ENCODE results near the gene MYMK.

The MYMK gene

DNA sequence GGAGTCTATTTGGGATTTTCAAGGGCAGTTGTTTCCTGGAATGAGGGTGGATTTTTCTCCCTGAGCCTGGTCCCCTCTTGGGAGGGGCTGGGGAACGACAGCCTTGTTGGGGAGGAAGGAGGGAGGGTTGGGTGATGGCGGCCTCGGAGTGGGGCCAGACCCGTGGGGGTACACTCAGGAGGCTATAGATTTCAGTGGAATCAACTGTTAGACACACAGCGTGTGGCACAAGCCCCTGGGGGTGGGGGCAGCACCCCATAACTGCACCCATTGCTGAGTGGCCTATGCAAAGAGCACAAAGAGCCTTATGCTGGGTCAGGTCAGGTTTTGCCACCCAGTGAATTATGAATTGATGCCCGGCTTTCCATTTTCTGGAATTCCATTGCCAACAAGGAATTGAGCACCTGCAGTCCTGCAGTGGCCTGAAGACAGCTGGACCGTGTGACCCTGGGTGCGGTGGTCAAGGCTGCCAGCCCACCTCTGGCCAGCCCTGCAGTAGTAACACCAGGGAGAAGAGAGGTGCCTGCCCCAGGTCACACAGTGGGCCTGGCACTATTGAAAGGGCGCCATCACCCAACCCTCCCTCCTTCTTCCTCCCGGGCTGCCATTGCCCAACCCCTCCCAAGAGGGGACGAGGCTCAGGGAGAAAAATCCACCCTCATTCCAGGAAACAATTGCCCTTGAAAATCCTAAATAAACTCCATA is 8.4 kb downstream of the MYMK start:
- DNase-seq, result no peak

DNA sequence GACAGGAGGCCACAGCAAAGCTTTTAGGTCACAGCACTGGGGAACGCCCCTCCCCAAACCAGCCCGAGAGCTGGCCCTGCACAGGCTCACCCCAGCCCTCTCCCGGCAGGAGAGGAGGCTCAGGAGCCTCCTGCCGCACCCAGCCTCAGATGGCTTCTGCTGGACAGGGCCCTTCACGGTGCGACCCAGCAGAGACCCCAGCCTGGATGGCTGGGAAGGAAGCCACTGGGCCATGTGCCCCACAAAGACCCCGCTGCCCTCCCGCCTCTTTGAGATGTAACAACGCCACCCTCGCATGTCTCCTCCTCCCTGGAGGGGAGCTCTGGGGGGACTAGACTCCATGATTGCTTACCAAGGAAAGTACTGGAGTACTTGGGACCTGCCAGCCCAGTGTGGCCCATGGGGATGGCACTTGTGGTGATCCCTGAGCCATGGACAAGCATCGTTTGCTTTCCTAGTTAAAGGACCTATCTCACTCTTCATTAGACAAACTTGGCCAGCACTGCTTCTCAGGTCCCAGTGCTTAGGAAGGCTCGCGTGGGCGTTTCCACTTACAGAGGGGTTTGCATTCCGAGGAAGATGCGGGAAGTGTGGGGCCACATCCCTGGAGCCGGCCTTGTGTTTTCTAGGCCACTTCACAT is 9.0 kb downstream of the MYMK start:
- no peak for DNase-seq

DNA sequence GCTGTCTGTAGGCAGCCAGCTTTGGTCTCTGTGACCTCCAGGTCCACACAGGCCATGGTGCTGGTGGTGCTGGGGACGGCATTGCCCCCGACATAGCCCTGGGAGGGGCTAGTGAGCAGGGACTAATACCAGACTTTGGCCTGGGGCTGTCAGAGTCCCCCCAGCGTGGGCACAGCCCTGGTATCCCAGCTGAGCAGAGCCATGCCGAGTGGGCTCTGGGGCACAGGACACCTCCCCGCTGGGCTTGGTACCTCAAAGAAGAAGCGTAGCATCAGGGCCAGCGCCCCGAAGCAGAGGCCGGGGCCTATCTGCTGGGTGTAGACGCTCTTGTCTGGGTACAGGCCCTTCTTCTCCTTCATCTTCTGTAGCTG is 9.5 kb downstream of the MYMK start:
- no peak for DNase-seq

DNA sequence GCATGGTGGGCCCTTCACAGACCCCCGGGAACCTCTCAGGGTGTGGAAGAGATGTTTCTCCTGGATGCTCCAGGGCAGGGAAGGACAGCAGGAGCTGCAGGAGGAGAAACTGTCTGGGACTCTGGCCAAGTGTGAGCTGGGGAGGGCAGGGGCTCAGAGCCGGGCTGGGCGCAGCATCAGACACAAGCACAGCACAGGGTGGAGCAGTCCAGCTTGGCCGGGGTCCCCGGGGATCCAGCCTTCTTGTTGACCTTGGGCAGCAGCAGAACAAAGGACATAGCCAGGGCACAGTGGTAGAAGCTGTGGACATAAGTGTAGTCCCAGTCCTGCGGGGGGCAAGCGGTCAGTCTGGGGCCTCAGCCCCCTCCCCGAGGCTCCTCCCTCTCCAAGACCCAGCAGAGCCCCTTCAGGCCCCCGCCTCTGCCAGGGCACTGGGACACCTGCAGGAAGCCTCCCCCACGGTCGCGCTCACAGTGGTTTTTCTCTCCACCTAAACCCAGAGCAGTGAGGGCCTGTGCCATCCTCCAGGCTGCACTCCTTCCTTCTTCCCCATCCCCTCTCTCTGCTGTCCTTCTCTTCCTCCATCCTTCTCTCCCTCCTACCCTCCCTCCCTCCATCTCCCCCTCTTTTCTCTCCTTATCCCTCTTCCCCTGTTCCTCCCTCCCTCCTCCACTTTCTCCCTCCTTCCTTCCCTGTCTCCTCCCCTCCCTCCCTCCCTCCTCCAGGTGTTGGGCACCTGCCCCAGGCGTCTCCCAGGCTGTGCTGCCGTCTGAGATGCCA is 10.1 kb downstream of the MYMK start:
- no peak for DNase-seq

DNA sequence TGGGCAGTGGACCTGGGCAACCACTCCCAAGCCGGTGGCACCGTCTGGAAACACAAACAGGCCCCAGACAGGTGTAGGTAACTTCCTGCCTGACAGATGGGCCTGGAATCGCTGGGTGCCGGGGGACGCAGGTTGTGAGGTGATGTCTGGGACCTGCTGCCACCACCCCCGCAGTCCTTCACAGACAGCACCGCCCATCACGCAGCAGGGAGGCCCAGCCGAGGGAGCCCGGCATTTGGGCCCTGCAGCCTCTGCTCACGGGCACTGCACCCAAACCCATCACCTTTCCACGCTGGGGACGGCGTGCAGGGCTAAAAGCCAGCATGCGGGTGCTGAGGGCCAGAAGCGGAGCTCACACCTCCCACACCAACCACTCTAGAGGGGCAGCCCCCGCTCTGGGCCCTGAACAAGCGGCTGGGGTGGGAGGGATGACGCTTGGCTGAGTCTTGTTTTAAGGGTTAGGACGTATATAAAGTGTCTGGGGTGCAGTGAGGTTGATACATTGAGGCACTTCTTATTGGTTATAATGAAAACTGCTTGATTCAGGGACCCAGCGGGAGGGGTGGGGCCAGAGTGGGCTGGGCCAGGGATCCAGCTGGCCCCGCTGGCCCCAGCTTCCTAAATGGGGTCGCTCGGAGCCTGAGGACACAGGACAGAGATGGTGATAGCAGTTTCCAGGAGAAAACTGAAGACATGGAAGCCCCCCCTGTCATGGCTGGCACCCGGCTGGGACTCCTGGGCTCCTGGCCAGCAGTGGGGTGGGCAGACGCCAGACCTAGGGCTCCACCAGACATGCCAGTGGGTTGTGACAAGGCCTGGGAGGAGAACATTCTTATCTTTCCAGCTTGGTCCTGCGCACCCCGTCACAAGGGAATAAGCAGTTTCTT is 11.3 kb downstream of the MYMK start:
- no peak for DNase-seq

DNA sequence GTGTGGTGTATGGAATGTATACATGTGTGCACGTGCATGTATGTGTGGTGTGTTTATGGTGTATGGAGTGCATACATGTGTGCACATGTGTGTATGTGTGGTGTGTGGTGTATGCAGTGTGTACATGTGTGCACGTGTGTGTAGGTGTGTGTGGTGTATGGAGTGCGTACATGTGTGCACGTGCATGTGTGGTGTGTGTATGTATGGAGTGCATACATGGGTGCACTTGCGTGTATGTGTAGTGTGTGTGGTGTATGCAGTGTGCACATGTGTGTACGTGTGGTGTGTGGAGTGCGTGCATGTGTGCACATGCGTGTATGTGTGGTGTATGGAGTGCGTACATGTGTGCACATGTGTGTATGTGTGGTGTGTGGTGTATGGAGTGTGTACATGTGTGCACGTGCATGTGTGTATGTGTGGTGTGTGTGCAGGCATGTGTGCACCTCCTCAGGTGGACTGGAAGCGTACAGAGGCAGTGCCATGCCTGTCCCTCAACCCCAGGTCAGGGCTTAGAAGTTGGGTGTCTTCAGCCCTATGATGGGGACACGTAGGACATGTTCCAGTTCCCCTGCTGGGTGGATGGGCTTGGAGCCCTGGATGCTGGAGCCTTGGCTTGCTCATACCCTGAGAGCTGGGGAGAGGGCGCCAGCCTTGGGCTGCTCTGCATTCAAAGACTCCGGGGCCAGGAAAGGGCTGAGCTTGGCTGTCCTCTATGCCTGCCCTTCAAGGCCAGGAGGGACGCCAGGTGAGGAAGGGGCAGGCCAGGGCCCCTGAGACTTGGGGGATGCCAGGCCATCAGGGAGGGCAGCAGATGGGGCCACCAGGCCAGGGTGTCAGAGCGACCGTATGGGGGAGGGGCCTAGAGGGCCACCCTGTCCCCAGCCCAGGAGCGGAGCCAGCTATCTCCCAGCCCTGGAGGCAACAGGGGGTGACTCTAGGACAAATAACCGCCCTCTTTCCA is 12.2 kb downstream of the MYMK start:
- no peak for DNase-seq

DNA sequence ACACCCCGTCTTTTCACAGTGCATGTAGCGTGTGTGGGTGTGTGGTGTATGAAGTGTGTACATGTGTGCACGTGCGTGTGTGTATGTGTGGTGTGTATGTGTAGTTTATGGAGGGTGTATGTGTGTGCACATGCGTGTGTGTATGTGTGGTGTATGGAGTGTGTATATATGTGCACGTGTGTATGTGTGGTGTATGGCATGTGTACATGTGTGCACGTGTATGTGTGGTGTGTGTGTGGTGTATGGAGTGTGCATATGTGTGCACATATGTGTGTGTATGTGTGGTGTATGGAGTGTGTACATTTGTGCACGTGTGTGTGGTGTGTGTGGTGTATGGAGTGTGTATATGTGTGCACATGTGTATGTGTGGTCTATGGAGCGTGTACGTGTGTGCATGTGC is 13.2 kb downstream of the MYMK start:
- DNase-seq, result no peak

DNA sequence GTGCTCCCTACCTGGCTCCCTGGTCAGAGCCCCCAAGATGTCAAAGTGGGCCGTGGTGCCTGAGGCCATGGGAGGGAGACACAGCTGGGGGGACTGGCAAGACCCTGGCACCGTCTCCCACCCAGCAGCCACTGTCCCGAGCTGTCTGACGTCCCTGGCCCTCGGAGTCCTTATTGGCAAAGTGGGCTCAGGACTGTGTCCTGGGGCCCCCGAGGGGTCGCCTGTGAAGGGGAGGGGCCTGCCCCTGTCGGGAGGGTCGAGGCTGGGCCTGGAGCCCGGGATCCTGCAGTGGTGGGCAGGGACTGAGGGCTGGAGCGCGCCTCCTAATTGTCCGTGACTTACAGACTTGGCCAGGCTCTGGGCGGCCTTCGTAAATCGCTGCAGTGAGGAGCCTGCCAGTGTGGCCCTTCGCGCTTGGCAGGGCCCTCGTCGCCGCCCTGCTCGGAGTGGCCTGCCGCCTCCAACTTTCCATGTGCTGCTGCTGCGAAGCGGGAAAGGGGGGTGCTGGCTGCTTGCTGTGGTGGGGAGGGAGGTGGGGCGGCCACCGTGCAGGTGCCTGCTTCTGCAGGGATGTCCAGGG is 13.7 kb downstream of the MYMK start:
- DNase-seq, result no peak

DNA sequence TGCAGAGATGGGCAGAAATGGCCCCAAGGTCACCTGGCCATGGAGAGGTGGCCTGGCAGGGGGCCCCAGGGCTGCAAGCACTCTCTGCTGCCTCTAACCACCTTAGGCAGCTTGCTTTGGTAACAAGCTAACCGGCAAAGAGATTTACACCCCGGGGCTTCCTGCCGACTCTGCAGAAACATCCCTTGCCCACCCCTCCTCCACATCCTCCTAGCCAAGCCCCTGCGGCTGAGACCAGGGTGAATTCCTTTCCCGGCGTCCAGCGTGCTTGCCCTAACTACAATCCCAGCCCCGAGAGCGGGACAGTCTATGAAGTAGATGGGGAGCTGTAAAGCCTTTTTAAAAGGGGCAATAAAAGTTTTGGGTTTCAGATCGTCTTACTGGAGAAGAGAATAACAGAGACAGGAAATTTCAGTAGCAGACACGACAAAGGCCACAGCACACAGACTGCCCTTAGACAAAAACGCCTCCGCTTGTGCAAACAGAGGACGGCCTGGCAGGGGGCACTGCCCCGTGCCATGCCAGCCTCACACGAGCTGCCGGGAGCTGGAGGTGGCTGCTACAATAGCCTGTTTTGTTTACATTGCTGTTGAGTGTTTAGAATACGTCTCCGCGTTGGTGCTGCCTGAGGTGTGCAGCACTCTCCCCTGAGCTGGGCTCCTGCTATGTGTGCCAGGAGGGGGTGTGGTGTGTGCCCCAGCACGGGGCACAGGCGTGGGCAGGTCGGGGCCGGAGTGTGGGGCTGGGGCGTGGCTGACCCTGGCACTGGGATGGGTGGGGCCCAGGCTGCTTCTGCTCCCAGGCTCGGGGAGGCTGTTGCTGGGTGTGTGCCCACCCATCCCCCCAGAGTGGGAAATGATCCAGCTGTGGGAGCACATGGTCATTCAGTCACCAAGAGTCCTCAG is 15.3 kb downstream of the MYMK start:
- DNase-seq, result no peak

DNA sequence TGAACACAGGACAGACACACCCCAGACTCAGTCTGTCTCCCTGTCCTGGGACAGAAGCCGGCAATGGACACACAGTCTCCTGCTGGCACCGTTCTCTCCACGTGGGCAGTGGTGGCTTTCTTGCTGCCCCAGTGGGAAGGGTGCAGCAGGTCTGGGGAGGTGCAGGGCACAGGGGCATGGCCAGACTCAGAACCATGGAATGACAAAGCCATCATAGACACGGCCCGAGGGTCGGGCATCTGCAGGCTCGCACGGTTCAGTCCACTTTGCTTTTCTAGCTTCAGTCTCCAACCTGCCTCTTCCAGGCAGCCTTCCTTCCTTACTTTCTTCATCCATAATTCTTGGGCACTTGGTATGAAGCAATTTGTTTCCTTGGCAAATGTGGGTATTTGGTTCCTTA is 16.7 kb downstream of the MYMK start:
- no peak for DNase-seq

DNA sequence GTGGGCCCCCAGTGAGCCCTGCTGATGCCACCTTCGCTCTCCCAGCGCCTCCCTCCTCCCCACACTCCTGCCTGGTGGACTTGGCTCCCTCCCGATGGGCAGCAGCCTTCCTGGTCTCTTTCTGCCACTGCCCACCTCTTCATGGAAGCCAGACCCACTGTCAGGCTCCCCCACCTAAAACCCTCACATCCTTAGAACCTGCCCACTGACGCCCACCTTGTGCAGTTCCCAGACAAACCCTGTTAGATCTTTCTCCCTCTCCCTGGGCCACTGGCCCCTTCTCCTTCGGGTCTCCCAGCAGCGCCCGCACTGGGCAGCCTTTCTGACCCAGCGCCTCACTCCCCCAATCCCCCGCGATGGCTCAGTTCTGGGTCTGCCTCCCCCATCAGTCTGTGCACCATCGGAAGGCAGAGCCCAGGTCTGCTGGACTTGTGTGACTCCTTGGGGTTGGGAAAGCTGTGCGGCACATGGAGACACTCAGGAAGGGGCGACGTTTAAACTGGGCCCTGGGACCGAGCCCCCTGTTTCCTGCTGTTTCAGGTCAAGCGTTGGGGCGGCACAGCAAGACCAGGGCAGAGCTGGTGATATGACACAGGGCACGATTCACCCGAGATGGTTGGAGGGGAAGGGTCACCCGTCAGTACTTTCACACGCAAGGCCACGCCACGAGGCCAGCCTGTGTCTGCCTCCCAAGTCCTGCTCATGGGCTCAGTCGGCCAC is 17.4 kb downstream of the MYMK start:
- no peak for DNase-seq

DNA sequence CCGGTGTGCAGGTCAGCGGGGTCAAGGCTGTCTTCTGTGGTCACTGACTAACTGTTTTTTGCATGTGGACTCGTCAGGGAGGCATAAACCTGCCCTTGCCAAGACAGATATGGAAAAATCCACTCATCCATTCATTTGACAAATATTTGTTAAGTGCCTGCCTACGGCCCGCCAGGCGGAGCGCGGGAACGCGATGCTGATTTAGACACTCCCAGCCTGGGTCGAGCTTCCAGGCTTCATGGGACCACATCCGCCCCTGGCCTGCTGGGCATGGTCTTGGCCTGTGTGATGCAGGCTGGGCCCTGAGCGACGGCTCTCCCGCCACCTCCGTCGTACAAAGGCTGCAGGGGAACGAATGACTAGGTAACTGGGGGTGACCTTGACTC is 18.1 kb downstream of the MYMK start:
- DNase-seq, result no peak

DNA sequence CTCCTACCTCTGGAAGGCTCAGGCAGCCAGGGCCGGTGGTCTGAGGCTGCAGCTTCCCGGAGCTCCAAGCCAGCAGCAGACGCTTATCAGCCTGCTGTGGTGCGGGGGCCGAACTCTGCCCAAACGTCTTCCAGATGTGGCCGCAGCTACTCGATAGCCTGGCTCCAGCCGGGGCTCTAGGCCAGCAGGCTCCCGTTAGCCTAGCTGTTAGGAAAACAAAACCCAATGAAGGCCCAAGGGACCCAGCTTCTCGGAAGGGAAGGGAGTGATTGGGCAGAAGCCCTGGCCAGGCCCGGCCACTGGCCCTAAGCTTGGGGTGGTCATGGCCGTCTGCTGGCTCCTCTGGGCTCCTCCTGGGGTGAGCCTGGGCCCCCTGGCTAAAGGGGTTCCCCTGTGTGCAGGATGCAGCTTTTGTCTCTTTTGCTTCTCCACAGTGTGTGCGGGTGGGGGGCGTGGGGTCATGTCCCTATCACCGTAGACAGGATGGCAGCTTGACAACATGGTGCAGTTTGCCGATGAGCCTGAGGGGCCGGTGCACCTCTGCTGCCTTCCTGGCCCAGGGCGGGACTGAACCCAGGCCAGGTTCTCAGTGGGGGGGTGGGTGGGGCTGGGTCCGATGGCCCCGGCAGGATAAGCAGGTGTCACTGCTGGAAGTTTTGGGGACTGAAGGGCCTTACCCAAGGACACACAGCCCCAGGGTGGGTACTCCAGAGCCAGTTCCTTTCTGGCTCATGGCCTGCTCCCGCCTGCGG is 18.7 kb downstream of the MYMK start:
- DNase-seq, result no peak

DNA sequence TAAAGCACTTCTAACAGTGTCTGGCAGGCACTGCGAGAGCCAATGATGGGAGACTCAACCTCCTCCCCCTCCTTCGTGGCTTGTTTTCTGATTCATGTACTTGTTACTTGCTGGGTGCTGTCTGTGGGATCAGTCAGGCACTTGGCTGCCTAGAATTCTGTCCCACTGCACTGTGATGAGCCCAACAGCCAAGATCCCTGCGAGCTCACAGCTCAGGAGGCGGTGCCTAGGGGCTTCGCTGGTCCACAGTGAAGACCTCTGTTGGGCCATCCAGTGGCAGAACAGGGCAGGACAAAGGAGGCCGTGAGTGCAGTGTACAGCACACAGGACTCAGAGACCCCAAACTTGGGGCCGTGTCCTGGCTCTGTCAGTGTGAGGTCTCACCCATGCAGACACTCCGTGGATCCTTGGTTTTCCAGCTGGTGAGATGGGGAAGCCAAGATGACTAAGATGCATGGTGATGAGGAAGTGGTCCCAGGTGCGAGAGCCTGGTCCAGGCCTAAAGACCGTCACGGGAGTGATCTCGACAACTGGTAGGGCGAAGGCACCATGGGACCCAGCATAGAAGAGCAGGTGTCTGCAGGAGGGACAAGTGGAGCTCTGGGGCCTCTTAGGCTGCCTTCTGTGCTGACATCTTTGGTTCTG is 19.5 kb downstream of the MYMK start:
- DNase-seq, result no peak

DNA sequence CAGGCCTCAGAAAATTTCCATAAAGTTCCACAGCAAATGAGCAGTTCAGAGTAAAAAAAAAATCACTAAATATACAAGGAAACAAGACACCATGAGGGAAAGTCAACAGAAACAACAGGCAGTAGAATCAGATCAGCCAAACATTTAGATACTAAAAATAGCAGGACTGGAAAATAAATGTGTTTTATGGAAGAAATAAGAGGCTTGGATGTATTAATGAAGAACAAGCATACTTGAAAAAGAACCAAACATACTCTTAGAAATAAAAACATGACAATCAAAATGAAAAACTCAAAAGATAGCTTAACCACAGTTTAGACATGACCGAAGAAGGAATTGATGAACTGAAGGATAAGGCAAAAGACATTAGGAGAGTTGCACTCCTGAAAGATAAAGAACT is 22.6 kb downstream of the MYMK start:
- DNase-seq, result no peak

DNA sequence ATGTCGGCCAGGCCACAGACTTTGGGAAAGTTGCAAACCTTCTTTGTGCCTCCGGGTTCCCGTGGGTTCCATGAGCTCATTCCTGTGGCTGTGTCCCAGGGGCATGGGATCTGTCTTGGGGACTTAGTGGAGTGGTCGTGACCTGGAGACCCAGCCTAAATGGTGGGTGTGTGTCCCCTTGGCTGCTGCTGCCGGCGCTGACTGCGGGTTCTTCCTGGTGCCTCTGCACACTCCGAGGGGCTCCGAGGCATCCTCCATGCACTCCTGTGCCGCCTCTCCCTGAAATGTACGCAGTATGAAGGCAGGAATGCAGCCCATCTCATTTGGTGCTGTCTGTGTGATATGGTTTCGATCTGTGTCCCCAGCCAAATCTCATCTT is 24.9 kb downstream of the MYMK start:
- DNase-seq, result no peak

DNA sequence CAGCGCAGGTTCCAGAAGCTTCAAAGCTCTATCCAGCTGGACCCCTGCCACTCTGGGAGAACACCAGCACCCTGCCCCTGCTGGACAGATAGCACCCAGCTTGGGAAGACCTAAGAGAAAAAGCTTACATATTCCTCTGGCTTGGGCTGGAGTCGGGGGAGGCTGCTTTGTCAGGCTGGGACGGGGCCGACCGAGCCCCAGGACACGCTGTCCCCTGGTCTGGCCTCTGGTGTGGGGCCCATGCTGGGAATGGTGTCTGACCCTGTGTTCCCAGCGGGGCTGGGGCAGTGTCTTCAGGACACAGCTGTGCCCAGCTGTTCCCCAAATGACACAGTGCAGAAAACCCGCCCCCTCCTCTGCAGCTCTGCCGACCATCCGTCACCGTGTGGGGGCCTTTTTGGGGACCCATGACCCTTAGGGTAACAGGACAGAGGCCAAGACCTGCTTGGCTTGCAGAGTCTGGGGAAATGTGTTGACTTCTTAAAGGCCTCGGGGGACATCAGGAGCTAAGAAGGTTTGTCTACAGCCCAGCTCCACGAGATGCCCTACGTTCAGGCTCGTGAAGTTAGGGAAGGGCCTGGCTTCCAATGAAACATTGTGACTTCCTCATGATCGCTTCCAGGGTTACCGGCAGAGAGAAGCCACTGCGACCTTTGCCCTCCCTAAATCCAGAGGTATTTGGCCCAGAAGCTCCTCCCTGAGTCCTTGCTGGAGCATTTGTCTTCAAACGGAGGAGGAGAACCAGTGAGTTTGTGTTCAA is 25.4 kb downstream of the MYMK start:
- DNase-seq, result no peak
